ENCODE data around the gene MYOZ3.

MYOZ3 gene, protein sequence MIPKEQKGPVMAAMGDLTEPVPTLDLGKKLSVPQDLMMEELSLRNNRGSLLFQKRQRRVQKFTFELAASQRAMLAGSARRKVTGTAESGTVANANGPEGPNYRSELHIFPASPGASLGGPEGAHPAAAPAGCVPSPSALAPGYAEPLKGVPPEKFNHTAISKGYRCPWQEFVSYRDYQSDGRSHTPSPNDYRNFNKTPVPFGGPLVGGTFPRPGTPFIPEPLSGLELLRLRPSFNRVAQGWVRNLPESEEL

DNA sequence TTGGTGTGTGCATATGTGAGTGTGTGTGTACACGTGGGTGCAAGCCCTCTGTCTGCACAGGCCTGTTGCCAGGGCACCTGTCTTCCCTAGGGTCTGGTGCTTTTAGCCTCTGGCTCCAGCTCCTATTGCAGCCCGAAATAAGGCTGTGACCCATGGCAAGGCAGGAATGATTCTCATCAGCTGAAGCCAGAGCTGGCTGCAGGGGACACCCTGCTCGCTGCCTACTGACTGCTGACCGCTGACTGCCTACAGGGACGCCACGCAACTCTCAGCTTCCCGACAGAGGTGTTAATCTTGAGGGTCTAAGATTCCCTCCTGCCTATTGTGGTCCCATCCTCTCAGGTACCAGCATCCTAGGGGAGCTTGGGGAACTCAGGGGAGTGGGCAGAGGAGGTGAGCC lies at the start of gene MYOZ3:
Gene MYOZ3 (plus strand): TSS at position 166 of the 400 bp plus-strand sequence. CDS start 1,691 bp downstream, outside the sequence.
- no peak for FAIRE-seq
- no peak for DNase-seq (ENCODE audit: low spot score)

DNA sequence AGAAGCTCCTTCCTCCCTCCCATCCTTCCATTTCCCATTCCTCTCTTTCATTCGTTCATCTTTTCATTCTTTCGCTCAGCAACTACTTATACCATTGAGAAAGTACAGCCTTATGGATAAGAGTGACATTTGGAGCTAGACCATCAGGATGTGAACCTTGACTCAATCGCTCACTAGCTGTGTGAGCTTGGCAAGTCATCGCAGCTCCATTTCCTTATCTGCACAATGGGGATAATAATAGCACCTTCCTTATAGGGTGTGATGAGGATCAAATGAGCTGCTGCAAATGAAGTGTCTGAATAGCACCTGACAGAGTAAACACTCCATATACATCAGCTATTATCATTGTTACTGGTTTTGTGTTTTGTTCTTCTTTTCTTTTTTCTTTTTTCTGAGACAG lies 48.6 kb upstream of the MYOZ3 start:
- FAIRE-seq (no peak), DNase-seq (ENCODE audit: low spot score) (no peak)

DNA sequence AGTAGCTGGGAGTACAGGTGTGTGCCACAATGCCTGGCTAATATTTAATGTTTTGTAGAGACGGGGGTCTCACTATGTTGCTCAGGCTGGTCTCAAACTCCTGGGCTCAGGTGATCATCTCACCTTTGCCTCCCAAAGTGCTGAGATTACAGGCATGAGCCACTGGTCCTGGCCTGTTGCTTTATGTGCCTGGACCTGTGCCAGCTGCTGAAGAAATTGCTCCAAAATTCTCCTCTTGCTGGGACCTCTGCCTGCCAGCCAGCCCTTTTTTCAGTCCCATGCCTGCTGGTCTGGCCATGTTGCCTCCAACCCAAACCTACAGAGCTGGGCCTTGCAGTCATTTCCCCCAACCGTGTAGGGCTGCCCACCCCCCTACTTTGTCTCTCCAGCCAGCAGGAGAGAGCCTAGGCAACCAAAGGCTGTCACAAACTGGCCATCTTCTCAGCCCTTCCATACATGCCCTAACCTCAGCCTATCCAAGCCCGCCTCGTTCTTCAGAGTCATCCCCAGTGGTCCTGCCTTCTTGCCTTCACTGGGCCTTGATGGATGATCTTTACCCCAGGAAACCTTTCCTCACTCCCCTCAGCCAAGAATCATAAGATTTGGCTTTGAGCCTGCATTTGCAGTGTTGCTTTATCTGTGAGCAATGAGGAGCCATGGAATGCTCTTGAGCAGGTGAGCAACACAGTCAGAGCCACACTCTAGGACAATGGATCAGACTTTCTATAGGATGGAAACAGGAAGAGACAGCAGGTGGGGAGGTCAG lies 48.0 kb upstream of the MYOZ3 start:
- no peak for DNase-seq (ENCODE audit: low spot score)
- FAIRE-seq = no peak

DNA sequence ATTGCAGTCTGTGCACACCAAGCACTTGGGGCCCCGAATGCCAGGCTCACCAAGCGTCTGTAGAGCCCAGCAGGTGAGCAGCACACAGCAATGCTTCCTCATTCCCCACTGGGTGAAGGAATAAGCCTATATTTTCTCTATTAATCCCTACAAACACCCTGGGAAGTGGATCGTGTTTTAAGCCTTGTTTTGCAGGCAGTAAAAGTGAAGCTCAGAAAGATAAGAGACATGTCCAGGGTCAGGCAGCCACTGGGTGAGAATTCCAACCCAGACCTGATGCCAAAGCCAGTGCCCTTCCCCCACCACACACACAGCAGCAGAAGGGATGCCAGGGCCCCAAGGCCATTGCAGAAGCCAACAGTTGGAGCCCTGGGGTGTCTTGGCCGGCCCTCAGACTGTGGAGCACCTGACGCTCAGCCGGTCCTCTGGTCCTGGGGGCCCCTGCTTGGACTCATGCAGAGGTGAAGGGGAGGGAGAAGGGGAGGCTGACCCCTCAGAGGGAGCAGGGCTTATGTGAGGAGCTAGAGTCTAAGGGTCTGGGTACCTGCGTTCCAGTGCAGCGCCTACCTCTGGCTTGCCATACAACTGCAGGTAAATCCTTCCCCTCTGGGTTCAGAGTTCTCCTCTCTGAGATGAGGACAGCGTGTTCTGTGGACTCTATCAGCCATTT lies 46.9 kb upstream of the MYOZ3 start:
- DNase-seq (ENCODE audit: low spot score) = no peak
- FAIRE-seq = no peak

DNA sequence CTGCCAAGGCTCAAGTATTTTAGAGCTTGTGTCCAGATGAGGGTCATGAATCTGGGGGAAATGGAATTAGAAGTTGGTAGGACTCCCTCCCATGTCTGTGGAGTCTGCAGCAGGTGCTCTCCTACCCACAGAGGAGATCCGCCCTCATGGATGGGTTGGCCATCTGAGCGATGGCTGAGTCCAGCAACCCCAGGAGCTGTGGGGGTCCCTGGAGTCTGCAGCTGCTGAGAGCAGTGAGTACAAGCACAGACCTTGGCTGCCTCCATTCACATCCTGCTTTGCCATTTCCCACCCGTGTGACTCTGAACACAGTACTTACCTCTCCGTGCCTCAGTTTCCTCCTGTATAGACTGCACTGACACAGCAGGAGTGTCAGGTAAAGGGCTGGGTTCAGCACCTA lies 46.4 kb upstream of the MYOZ3 start:
- no peak for FAIRE-seq
- DNase-seq (ENCODE audit: low spot score) = no peak

DNA sequence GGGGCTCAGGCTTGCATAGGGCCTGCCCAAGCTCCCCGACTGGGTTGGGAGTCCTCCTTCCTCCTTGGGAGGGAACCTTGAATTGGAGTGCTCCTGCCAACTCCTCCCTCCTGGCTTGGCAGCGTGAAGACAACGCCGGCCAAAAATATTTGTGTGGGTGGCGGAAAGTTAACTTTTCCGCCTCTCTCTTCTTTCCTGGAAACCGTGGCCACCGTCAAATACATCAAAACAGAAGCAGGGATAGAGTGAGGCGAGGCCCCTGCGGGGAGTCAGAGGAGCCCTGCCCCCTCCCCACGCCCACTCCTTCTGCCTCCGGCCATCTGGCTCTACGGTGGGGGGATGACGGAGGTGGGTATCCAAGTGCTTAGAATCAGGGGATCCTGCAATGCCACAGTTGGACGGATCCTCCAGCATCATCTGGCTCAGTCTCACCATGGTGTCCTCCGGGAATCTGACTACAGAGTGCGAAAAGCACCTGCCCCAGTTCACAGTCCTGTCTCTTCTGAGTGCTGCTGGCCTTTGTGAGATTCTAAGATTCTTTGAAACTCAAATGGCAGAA lies 45.8 kb upstream of the MYOZ3 start:
- DNase-seq (ENCODE audit: low spot score) (no peak), FAIRE-seq (no peak)

DNA sequence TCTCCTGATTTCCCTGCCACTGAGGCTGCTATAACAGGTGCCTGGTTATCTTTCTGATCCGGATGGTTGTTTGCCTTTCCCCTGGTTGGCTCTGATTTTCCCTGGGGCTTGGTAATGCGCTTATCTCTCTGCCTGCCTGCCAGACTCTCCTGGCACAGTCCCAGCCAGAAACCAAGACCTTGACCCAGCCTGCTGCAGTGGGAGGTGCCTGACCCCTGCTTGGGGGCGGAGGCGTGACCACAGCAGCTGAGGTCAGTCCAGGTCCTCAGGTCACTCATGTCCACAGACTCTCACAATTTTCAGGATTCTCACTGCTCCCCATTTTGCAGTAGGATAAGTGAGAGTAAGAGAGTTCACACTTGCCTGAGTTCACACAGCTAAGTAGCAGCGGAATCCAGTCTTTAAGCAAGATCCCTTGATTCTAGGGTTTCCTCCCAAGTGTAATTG lies 45.0 kb upstream of the MYOZ3 start:
- FAIRE-seq (peak; percentile 63), DNase-seq (ENCODE audit: low spot score) (peak; percentile 38)

DNA sequence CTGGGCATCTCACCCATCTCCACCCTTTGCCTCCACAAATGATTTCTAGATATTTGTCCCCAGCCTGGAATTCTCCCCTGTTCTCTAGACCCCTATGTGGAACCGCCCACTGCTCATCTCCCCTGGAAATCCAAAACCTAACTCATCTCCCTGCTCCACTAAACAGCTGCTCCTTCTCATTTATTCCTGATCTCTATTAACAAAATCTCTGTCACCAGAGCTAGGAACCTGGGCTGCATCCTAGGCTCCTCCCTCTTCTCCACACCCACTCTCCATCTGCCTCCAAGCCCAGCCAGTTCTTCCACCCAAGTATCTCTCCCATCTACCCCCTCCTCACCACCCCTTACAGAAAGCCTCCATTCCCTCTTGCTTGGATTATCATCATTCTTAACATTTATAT lies 44.5 kb upstream of the MYOZ3 start:
- FAIRE-seq (no peak), DNase-seq (ENCODE audit: low spot score) (no peak)

DNA sequence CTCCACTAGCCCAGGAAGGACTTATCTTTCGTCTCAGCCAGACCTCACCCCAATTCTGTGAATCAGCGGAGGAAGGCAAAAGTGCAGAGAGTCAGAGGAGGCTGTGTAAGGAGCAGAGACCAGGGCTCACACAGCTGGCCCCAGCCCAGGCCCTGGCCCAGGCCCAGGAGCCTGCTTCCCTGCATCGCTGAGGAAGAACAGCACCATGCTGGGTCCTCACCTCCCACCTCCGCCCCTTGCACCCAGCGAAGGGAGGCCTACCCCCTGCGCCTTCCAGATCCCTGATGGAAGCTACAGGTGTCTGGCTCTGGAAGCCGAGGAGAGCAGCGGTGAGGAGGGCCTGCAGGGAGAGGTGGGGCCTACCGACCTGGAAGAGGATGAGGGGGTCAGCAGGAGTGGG lies 42.9 kb upstream of the MYOZ3 start:
- FAIRE-seq (no peak), DNase-seq (ENCODE audit: low spot score) (no peak)

DNA sequence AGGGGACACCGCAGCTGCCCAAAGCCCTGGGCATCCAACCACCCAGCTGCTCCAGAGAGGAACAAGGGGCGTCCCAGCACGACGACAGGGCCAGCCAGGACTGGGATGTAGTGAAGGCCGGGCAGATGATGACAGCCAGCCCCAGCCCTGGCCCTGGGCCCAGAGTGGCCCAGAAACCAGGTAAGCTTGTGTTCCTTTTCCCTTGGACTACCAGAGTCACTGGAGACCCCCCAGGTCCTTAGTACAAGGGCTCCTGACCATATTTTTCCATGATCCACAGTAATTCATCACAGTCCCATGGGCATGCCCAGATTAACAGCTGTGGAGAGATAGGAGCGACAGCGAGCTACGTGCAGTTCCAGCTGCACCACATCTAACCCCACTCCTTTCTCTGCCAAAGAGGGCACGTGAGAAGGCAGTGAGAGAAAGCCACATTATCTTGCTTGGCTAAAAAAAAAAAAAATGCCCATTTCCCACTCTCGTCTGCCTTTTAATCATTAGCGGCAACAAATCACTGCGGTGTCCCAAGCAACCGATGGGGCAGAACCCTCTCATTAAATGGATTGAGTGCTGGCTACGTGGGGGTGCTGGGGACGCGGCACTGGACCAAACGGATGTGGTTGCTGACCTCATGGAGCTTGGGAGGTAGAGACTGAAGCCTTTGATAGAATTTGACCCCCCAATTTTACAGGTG lies 42.3 kb upstream of the MYOZ3 start:
- FAIRE-seq = peak; percentile 99
- peak; percentile 94 for DNase-seq (ENCODE audit: low spot score)

DNA sequence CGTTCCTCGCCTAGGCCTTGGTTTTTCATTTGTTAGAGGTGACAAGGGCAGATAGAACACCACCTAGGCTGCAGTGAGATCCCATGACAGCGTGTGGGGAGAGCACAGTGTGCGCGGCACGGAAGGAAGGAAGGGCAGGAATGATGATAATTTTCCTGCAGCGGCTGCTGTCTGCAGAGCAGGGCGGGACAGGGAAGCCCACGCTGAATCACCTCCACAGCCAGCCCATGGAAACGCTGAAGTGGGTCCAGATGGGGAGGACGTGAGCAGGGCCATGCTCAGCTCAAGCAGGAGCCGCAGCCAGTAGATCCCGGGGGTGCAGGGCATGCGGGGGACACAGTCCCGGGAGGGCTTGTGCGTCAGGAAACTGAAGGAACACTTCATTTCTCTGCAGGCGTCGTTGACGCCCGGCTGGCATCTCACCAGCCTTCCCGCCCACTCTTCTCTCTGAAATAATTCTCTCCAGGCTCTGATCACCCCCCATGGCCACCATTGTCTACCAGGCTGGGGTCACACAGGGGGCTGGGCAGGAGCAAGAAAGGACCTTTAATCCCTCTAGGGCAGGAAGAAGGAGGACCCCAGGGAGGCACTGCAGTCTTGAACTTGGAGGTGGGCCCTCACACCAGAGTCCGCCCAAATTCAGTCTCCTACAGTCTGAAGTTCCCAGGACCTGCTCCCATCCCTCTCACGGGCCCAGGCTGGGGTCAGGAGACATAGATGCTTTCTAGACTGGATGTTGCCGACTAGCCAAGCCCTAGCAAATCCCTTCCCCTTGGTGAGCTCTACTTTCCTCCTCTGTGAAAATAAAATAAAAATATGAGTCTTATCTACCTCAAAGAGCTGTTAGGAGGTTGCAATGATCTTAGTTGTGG lies 41.5 kb upstream of the MYOZ3 start:
- FAIRE-seq (no peak), DNase-seq (ENCODE audit: low spot score) (peak; percentile 88)

DNA sequence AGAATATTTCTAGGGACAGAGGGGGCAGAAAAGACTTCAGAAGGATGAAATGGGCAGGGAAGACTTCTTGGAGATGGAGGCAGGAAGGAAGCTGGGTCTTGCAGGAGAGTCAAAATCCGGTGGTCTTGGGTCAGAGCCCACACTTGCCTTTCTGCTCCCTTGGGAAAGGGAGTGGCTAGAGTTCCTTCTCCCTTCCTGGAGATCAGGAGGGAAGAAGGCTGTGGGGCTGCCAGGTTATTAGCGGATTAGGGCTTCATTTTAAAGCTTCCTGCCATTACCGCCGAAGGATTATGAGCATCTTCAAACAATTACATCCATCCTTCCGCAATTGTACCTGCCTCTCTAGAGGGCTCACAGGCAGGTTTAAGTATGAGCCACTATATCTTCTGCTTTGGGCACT lies 39.8 kb upstream of the MYOZ3 start:
- FAIRE-seq (no peak), DNase-seq (ENCODE audit: low spot score) (no peak)

DNA sequence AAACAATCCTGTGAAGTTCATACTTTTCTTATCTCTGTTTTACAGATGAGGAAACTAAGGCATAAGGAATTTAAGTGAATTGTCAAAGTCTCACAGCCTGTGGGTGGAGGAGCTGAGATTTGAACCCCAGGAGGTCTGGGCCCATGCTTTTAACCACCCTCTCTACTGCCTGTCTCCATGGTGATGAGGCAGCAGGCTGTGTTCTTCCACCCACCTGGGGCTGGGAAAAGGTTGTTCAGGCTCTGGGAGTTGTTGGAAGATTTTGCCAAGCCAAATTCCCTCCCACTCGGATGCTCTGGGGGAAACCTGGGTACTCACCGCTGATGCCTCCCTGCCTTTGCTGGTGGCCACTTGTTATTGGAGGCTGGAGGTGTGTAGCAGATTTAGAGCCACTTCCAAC lies 38.9 kb upstream of the MYOZ3 start:
- no peak for FAIRE-seq
- DNase-seq (ENCODE audit: low spot score) = no peak

DNA sequence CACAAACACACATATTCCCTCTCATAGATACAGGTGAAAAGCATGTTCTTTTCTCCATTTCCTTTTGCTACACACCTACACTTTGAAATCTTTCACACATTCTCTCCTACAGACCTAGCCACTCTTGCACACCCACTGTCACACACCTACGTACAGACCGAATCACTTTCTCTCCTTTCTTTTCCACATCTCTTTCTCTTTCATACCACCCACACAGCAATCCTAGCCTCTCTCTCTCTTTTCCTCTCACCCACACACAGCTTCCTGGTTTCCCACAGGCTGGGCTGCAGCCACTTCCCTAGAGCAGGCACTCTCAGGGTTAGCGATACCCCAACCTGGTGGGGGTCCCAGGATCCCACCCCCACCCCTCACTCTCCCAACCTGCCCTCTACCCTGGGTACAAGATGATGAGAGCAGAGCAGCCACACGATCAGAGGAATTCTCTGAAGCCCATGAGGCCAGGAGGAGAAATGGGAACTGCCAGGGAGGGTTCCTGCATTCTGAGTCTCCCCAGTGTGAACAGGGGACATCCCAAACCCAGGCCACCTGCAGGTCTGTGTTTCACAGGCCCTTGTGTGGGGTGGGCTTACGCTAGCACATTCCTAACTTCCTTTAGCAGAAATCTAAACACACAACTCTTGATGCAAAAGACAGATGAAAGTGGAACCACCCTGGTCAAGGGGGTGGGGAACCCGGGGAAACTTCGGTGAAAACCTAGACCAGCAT lies 37.7 kb upstream of the MYOZ3 start:
- FAIRE-seq (no peak), DNase-seq (ENCODE audit: low spot score) (no peak)

DNA sequence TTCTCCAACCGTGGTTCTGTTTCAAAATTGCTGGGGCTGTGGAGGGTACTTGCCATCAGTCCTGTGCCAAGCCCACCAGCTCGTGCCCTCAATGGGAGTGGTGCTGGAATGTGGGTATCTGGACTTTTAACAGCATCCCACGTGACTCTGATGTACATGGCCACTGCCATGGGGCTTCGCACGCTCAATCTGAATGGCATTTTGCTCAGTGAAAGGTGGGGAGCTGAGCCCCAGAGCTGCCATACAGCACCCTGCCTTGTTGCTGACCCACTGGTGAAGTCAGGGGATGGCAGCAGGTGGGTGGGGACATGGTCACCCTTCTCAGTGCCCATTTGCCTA lies 37.2 kb upstream of the MYOZ3 start:
- no peak for FAIRE-seq
- DNase-seq (ENCODE audit: low spot score) = no peak

DNA sequence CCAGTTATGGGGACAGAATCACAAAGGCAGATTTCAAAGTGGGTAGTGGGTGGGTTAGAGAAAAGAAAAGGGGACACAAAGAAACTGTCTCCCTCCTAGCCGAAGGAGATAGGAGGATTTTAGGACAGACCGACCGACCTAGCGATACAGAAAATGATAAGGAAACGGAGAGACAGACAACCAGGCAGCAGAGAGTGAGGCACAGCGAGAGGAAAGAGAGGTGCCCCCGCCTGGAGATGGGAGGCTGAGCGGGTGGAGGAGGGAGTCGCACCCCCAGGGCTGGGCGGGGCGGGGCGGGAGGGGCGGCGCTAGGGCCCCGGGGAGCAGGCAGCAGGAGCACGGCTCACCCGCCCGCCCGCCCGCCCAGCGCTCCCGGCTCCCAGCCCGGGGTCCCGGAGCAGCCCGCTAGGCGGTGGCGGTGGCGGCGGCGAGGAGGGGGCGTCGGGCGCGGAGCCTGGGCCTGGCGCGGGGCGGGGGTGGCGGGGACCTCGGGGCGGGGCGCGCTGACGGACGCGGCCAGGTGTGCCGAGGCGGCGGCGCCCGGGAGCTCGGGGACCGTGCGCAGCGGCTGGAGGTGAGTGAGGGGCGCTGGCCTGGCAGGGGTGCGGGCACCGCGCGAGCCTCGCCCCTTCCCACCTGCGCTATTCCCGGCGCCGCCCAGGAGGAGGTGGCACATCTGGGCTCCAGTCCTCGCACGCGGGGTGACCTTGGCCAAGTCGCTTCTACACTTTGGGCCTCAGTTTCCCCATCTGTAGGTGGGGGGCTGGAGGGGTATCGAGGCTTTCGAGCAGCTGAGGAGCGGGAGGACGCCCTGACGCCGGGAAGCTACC lies 36.5 kb upstream of the MYOZ3 start:
- no peak for DNase-seq (ENCODE audit: low spot score)
- no peak for FAIRE-seq

DNA sequence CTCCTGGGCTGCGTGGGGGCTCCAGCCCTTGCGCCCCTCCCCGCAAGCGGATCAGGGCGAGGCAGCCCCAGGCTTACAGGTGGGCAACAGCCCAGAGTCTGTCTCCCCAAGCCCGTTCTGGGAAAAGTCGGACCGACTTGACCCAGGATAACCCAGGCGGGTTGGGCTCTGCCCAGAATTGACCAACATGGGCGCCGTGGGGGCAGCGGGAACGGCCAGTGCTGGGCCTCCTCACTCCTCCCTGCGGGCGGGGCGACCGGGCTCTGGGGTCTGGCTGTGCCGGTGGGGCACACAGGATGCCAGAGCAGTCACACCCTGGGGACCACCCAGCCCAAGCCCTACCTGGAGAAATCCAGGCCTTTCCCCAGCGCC lies 35.9 kb upstream of the MYOZ3 start:
- DNase-seq (ENCODE audit: low spot score) = no peak
- no peak for FAIRE-seq

DNA sequence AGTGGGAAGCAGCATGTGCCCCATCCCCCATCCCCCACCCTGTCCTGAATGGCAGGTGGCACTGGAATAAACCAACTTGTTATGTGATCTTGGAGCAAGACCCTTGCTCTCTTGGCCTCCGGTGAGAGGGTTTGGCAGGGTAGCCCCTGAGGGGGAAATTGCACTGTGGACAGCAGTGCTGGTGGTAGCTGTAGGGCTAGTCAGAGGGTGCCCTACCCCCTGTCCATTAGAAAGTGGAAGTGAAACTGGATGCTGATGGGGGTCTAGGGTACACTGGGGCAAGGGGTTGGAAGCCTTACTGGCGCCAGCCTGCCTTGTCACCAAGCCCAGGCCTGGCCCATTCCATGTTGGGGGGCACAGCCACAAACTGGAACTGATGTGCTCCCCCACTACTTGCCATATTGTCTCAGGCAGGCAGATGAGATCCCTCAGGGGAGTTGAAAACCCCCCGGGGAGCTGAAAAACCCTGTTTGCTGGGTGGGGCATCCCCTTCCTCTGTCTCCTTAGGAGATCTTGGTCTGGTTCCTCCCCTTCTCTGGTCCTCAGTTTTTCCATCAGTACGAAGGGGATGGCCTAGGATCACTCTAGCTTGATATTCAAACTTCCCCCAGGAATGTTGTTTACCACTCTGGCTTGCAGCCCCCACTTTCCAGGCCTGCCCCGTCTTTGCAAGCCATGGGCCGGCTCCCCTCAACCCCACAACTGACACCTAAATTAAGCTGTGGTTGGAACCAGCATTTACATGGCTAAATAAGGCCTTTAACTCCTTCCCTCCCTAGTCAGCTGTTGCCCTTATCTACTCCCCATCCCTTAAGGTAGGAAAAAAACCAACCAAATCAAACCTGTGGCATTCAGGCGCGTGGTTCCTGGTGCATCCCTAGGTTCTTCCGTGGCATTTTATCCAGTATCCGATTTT lies 35.0 kb upstream of the MYOZ3 start:
- DNase-seq (ENCODE audit: low spot score) = no peak
- no peak for FAIRE-seq

Measured in RCC 7860 (cell line).